Body of pancreas (tissue), 4 donors: ENCODE results near the gene CBFB. TPM values are rescaled to one million over a fixed set of nuclear protein-coding genes. Genes with fewer than 3 reads are reported as not detected.

Experiments
- ATAC-seq: fragments of 150-250 bp; one replicate; pipeline ENCODE4 v1.9.1; 2016
- DNase-seq, 4 donors: peaks; one replicate each; pipeline ENCODE4 v3.0.0-alpha.2; 2019
- H3K27ac ChIP-seq, 4 donors: fragments of 200-600 bp; sonication (generic); 1 replicate in 3 of 4; 2 replicates in 1 of 4; pipeline versions ENCODE4 v1.5.1 to v1.6.1; 2016 to 2019; ENCODE audit warnings: mild to moderate bottlenecking in 1 of 4, mixed read lengths in 1 of 4, moderate library complexity in 1 of 4
- H3K27me3 ChIP-seq, 2 donors: fragments of 200-600 bp; sonication (generic); one replicate each; pipeline ENCODE4 v1.6.0; 2016; ENCODE audit warnings: mild to moderate bottlenecking in 1 of 2
- H3K36me3 ChIP-seq, 2 donors: fragments of 200-600 bp; sonication (generic); replicated peaks in 1 of 2; 2 replicates each; pipeline ENCODE4 v1.5.1; 2016; ENCODE audit warnings: low read depth in 2 of 2; ENCODE audit not compliant: insufficient read depth in 1 of 2
- H3K4me1 ChIP-seq: fragments of 200-600 bp; sonication (generic); one replicate; pipeline ENCODE4 v1.6.0; 2016
- H3K4me3 ChIP-seq, 2 donors: fragments of 200-600 bp; sonication (generic); 1 replicate in 1 of 2; 2 replicates in 1 of 2; pipeline ENCODE4 v1.5.1; 2016 to 2019
- H3K9me3 ChIP-seq, 3 donors: fragments of 200-600 bp; sonication (generic); 1 replicate in 2 of 3; 2 replicates in 1 of 3; pipeline ENCODE4 v1.5.1; 2016
- CTCF ChIP-seq, 7 experiments: fragments of 450-650 bp in 4 of 7; fragments of 200-600 bp in 3 of 7; sonication (generic) in 3 of 7; IDR thresholded peaks; one replicate each; pipeline ENCODE4 v1.5.1; 2016 to 2019; ENCODE audit warnings: antibody characterized with exemption in 7 of 7
- POLR2A ChIP-seq, 3 donors: fragments of 450-650 bp; IDR thresholded peaks; one replicate each; pipeline ENCODE4 v1.6.1; 2016; ENCODE audit warnings: antibody characterized with exemption in 3 of 3, mild to moderate bottlenecking in 2 of 3
- WGBS, 2 donors: methylation state at CpG; one replicate each; pipeline ENCODE4 v1.1.5; 2017; 5-methylcytosine and 5-hydroxymethylcytosine counted together
- intact Hi-C: fragments of 100-400 bp; cut with DNase I; formaldehyde crosslinking; loops from one replicate; pipeline ENCODE4 v1.15.1; 2023
- total RNA-seq, 2 donors: library from RNA; depleted of rRNA; stranded (reverse); fragments of >200 nt; gene quantifications; one replicate each; pipeline ENCODE4 v1.1.0, GENCODE V29; 2016

CBFB gene
- total RNA-seq, 2 donors from 2014 or later = 28.0 to 41.9 TPM

- no peak overlapping the region for H3K4me3 ChIP-seq
- peaks cover 3% of the 10 kb centered on the region for H3K4me1 ChIP-seq
- intact Hi-C loops = no loop called here
- no peak overlapping the region for H3K27ac ChIP-seq
- DNase-seq (no peak), ATAC-seq (no peak)
- WGBS, 2 donors = 84 to 92% methylated on average over 2 of the region's 2 CpGs
- H3K9me3 ChIP-seq = no peaks in the 10 kb centered on the region
- no peak for TF ChIP-seq POLR2A (IDR thresholded peaks at IDR 0.05)
- no peak for TF ChIP-seq CTCF (IDR thresholded peaks at IDR 0.05)
- H3K27me3 ChIP-seq = no peaks in the 10 kb centered on the region
- H3K36me3 ChIP-seq = peaks cover 6 to 44% of the 10 kb centered on the region in 2 donors
Measured at GRCh38 chr16:67144943-67145342, 116.0 kb downstream of the CBFB start.

- H3K27me3 ChIP-seq = no peaks in the 10 kb centered on the region
- ATAC-seq = no peak
- no peak for TF ChIP-seq POLR2A (IDR thresholded peaks at IDR 0.05)
- TF ChIP-seq CTCF (IDR thresholded peaks at IDR 0.05) = no peak
- no peak overlapping the region for H3K4me3 ChIP-seq
- no peaks in the 10 kb centered on the region for H3K9me3 ChIP-seq
- H3K36me3 ChIP-seq = peaks cover 6 to 38% of the 10 kb centered on the region in 2 donors
- H3K4me1 ChIP-seq = peaks cover 11% of the 10 kb centered on the region
- no peak for DNase-seq
- WGBS, 2 donors = 89 to 100% methylated on average over 2 of the region's 2 CpGs
- intact Hi-C loops = no loop called here
- H3K27ac ChIP-seq = no peak overlapping the region
Measured at GRCh38 chr16:67145746-67146145, 116.8 kb downstream of the CBFB start.

- intact Hi-C loops = no loop called here
Measured at GRCh38 chr16:67146523-67147357, 117.8 kb downstream of the CBFB start.

GRCh38 chr16:67147437-67148140 is 118.6 kb downstream of the CBFB start:
- DNase-seq = no peak
- WGBS, 2 donors = 94 to 98% methylated on average over 4 of the region's 4 CpGs
- TF ChIP-seq CTCF (IDR thresholded peaks at IDR 0.05) = no peak
- TF ChIP-seq POLR2A (IDR thresholded peaks at IDR 0.05) = no peak

More at GRCh38 chr16:67146523-67147357, 117.8 kb downstream of the CBFB start:
- H3K27me3 ChIP-seq = no peaks in the 10 kb centered on the region
- H3K36me3 ChIP-seq = peaks cover 6 to 28% of the 10 kb centered on the region in 2 donors
- peaks cover 18% of the 10 kb centered on the region for H3K4me1 ChIP-seq
- H3K9me3 ChIP-seq = no peaks in the 10 kb centered on the region
- TF ChIP-seq CTCF (IDR thresholded peaks at IDR 0.05) (no peak), POLR2A (IDR thresholded peaks at IDR 0.05) (no peak)
- H3K4me3 ChIP-seq = no peak overlapping the region
- DNase-seq = no peak
- ATAC-seq = no peak
- H3K27ac ChIP-seq = no peak overlapping the region
- 83 to 85% methylated on average over 6 to 7 of the region's 7 CpGs for WGBS, 2 donors

More at GRCh38 chr16:67147437-67148140, 118.6 kb downstream of the CBFB start:
- H3K27me3 ChIP-seq = no peaks in the 10 kb centered on the region
- intact Hi-C loops = no loop called here
- H3K36me3 ChIP-seq = peaks cover 6 to 22% of the 10 kb centered on the region in 2 donors
- no peak overlapping the region for H3K27ac ChIP-seq
- no peak overlapping the region for H3K4me3 ChIP-seq
- no peaks in the 10 kb centered on the region for H3K9me3 ChIP-seq
- ATAC-seq = no peak
- H3K4me1 ChIP-seq = peaks cover 18% of the 10 kb centered on the region
